Fibroblast of the conjunctiva (primary cell): ENCODE measurements around the gene OR56A4.
A peak's percentile ranks its signal among the peaks of the same experiment; 100 is the strongest.

Source experiments
- DNase-seq: peaks from one replicate; pipeline ENCODE4 v3.0.0-alpha.2; 2010; ENCODE audit warnings: low read depth

Gene OR56A4

GRCh38 chr11:6006846-6007245 is at the start of gene OR56A4:
TSS of gene OR56A4 (minus strand) at chr11:6006946. CDS start at chr11:6002992, 3,954 bp downstream.
- DNase-seq, result no peak

GRCh38 chr11:6055569-6055968 is 48.8 kb upstream of the OR56A4 start:
- no peak for DNase-seq

GRCh38 chr11:6052374-6052773 is 45.6 kb upstream of the OR56A4 start:
- DNase-seq, result no peak

- DNase-seq, result no peak
Measured at GRCh38 chr11:6040874-6041273, 34.1 kb upstream of the OR56A4 start.

GRCh38 chr11:6030708-6031405 is 24.1 kb upstream of the OR56A4 start, which contains the start of gene OR56A1:
TSS of gene OR56A1 (minus strand) at chr11:6030758. CDS start at chr11:6027692, 3,066 bp downstream.
- no peak for DNase-seq

GRCh38 chr11:6027501-6027900 is 20.8 kb upstream of the OR56A4 start:
- no peak for DNase-seq

GRCh38 chr11:6025056-6025455 is 18.3 kb upstream of the OR56A4 start:
- no peak for DNase-seq

GRCh38 chr11:6022956-6023355 is 16.2 kb upstream of the OR56A4 start:
- DNase-seq, result peak; percentile 5

- DNase-seq, result no peak
Measured at GRCh38 chr11:6013042-6013441, 6.3 kb upstream of the OR56A4 start.

GRCh38 chr11:6012035-6012668 is 5.4 kb upstream of the OR56A4 start:
- no peak for DNase-seq

GRCh38 chr11:6006395-6006794 is 351 bp downstream of the OR56A4 start:
- no peak for DNase-seq

- DNase-seq, result no peak
Measured at GRCh38 chr11:6002202-6002699, 4.5 kb downstream of the OR56A4 start.

GRCh38 chr11:5994791-5995190 is 12.0 kb downstream of the OR56A4 start:
- no peak for DNase-seq

GRCh38 chr11:5992604-5993251 is 14.0 kb downstream of the OR56A4 start:
- DNase-seq, result no peak

GRCh38 chr11:5992150-5992549 is 14.6 kb downstream of the OR56A4 start:
- DNase-seq, result no peak

GRCh38 chr11:5989203-5989602 is 17.5 kb downstream of the OR56A4 start:
- no peak for DNase-seq

GRCh38 chr11:5986885-5987284 is 19.9 kb downstream of the OR56A4 start, which contains the start of gene OR52L1:
TSS of gene OR52L1 (minus strand) at chr11:5986985. CDS start at chr11:5986930, 55 bp downstream.
- DNase-seq, result no peak

- DNase-seq, result no peak
Measured at GRCh38 chr11:5983443-5983842, 23.3 kb downstream of the OR56A4 start.

GRCh38 chr11:5973530-5973929 is 33.2 kb downstream of the OR56A4 start:
- DNase-seq, result no peak

- no peak for DNase-seq
Measured at GRCh38 chr11:5968394-5968793, 38.4 kb downstream of the OR56A4 start, which contains the start of gene OR56A5. TSS of gene OR56A5 (minus strand) at chr11:5968494. CDS start at chr11:5968494, 0 bp downstream.

GRCh38 chr11:5967708-5968107 is 39.0 kb downstream of the OR56A4 start:
- no peak for DNase-seq

GRCh38 chr11:5966958-5967357 is 39.8 kb downstream of the OR56A4 start:
- DNase-seq, result no peak
